Osteoblast (primary cell): ENCODE results near the gene CDKAL1. TPM values are rescaled to one million over a fixed set of nuclear protein-coding genes. Genes with fewer than 3 reads are reported as not detected.

Experiments used
- DNase-seq: peaks from one replicate; pipeline ENCODE4 v3.0.0; 2011; ENCODE audit warnings: low spot score, mixed read lengths; ENCODE audit not compliant: insufficient read length; ENCODE audit errors: missing footprints
- H2AFZ ChIP-seq: 2 replicates; pipeline ENCODE4 v1.6.0; 2011; ENCODE audit warnings: mild to moderate bottlenecking, low read length
- H3K27ac ChIP-seq: 2 replicates; pipeline ENCODE4 v1.5.1; 2011; ENCODE audit warnings: mild to moderate bottlenecking, low read depth, low read length, moderate library complexity
- H3K27me3 ChIP-seq: 2 replicates; pipeline ENCODE4 v1.6.0; 2012; ENCODE audit warnings: mild to moderate bottlenecking, control low read depth, inconsistent platforms, low read length, moderate library complexity; ENCODE audit not compliant: insufficient read depth
- H3K36me3 ChIP-seq: 2 replicates; pipeline ENCODE4 v1.5.1; 2011; ENCODE audit warnings: mild to moderate bottlenecking, low read length, control low read depth, moderate library complexity; ENCODE audit not compliant: insufficient read depth
- H3K4me1 ChIP-seq: 2 replicates; pipeline ENCODE4 v1.5.1; 2011; ENCODE audit warnings: mild to moderate bottlenecking, low read length, control low read depth, moderate library complexity; ENCODE audit not compliant: insufficient read depth
- H3K4me2 ChIP-seq: 2 replicates; pipeline ENCODE4 v1.6.0; 2011; ENCODE audit warnings: mild to moderate bottlenecking, low read length; ENCODE audit not compliant: insufficient read depth
- H3K4me3 ChIP-seq: fragments of 200-600 bp; sonication (generic); 3 replicates; pipeline ENCODE4 v1.5.1; 2012; ENCODE audit warnings: mild to moderate bottlenecking, low read length, inconsistent platforms; ENCODE audit not compliant: insufficient read depth
- H3K79me2 ChIP-seq: 2 replicates; pipeline ENCODE4 v1.6.0; 2012; ENCODE audit warnings: mild to moderate bottlenecking, low read length, control low read depth, inconsistent platforms; ENCODE audit not compliant: insufficient read depth
- H3K9me3 ChIP-seq: 2 replicates; pipeline ENCODE4 v1.5.1; 2011; ENCODE audit warnings: low read depth, low read length, control low read depth
- H4K20me1 ChIP-seq: 2 replicates; pipeline ENCODE4 v1.6.0; 2012; ENCODE audit warnings: mild to moderate bottlenecking, low read length, control low read depth; ENCODE audit not compliant: insufficient read depth
- total RNA-seq: library from RNA; depleted of rRNA; stranded (reverse); fragments of >200 nt; gene quantifications from 2 replicates; pipeline ENCODE4 v1.2.3, GENCODE V29; 2012
- TF ChIP-seq, protein P1 (sequence below): IDR thresholded peaks from 2 replicates; pipeline ENCODE4 v1.5.1; 2011; ENCODE audit warnings: mild to moderate bottlenecking, low read depth, low read length, moderate library complexity; ENCODE audit errors: extremely low read depth

Gene CDKAL1
- total RNA-seq, 1 donor = 18.5 TPM

DNA sequence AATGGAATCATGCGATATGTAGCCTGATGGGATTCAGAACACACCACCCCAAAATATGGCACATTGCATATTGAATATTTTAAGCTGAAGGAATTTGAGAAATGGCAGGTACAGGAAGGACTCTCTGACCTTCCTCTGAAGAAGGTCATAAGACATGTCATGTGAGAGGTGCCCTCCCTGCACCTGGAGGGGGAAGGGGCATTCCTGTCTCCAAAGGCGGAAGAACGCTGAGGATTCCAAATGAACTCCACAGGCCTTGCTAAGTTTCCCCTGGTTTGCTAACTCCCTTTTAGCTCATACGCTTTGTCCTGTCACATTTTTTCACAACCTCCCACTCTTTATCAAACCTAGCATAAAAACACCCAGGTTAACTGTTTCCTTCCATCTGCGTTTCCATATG, 347.8 kb downstream of the CDKAL1 start:
- Histone ChIP-seq H3K79me2 (no peaks in the 10 kb centered on the region), H3K4me2 (no peak overlapping the region), H4K20me1 (no peaks in the 10 kb centered on the region), H2AFZ (no peak overlapping the region), H3K9me3 (no peaks in the 10 kb centered on the region), H3K4me3 (no peak overlapping the region), H3K27me3 (no peaks in the 10 kb centered on the region), H3K4me1 (peaks cover 12% of the 10 kb centered on the region), H3K27ac (no peak overlapping the region), H3K36me3 (no peaks in the 10 kb centered on the region)
- TF ChIP-seq, protein P1, sequence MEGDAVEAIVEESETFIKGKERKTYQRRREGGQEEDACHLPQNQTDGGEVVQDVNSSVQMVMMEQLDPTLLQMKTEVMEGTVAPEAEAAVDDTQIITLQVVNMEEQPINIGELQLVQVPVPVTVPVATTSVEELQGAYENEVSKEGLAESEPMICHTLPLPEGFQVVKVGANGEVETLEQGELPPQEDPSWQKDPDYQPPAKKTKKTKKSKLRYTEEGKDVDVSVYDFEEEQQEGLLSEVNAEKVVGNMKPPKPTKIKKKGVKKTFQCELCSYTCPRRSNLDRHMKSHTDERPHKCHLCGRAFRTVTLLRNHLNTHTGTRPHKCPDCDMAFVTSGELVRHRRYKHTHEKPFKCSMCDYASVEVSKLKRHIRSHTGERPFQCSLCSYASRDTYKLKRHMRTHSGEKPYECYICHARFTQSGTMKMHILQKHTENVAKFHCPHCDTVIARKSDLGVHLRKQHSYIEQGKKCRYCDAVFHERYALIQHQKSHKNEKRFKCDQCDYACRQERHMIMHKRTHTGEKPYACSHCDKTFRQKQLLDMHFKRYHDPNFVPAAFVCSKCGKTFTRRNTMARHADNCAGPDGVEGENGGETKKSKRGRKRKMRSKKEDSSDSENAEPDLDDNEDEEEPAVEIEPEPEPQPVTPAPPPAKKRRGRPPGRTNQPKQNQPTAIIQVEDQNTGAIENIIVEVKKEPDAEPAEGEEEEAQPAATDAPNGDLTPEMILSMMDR = no peak
- no peak for DNase-seq

DNA sequence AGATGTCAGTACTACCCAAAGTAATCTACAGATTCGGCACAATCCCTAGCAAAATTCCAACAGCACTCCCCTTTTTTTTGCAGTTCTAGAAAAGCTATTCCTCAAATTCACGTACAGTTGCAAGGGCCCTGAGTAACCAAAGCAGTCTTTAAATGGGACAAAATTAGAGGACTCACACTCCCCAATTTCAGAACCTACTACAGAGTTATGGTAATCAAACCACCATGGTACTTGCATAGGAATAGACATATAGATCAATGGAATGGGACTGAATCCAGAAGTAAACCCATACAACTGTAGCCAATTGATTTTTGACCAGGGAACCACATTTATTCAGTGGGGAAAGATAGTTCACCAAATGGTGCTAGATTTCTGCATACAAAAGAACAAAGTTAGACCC, 350.8 kb downstream of the CDKAL1 start:
- no peaks in the 10 kb centered on the region for H3K9me3 ChIP-seq
- no peaks in the 10 kb centered on the region for H3K36me3 ChIP-seq
- H3K27ac ChIP-seq = no peak overlapping the region
- H3K79me2 ChIP-seq = no peaks in the 10 kb centered on the region
- H3K27me3 ChIP-seq = no peaks in the 10 kb centered on the region
- TF ChIP-seq, protein P1 = no peak
- no peaks in the 10 kb centered on the region for H3K4me1 ChIP-seq
- H2AFZ ChIP-seq = no peak overlapping the region
- no peak overlapping the region for H3K4me3 ChIP-seq
- H3K4me2 ChIP-seq = no peak overlapping the region
- no peaks in the 10 kb centered on the region for H4K20me1 ChIP-seq
- DNase-seq = no peak

DNA sequence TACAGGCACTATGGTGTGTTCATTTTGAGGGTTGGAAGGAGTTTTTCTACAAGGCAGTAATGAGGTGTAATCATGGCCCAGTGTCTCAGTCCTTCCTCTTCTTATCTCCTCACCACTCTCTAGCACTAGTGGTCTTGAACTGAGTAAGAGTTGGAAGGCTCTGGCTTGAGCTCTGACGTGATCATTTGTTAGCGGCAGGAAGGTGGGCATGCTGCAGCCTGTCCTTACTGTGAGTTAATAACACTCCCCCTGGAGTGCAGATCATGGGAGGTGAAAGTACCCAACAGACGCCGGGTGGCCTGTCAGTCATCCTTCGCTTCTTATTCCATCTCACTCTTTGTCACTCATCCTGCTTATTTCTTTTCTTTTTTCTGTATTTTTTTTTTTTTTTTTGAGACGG, 356.9 kb downstream of the CDKAL1 start:
- TF ChIP-seq, protein P1 = no peak
- Histone ChIP-seq H3K4me1 (no peaks in the 10 kb centered on the region), H3K4me3 (no peak overlapping the region), H3K79me2 (no peaks in the 10 kb centered on the region), H4K20me1 (no peaks in the 10 kb centered on the region), H3K27ac (no peak overlapping the region), H3K9me3 (no peaks in the 10 kb centered on the region), H3K27me3 (no peaks in the 10 kb centered on the region), H3K4me2 (no peak overlapping the region), H2AFZ (no peak overlapping the region), H3K36me3 (no peaks in the 10 kb centered on the region)
- no peak for DNase-seq

DNA sequence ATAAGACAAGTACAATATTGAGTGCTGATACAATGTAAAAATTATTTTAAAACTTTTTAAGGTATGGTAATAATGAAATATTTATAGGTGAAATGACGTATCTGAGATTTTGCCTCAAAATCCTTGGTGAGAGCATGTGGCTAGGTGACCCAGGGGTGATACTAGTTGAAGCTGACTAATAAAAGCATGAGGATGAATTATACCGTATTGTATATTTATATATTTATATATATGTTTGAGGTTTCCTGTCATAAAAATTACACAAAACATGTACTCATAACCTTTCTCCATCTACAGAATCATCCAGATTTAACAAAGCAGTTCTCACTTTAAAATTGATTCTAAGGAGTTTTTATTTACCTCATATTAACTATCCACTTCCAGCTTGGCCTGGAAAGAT, 358.1 kb downstream of the CDKAL1 start:
- H2AFZ ChIP-seq = no peak overlapping the region
- no peak overlapping the region for H3K27ac ChIP-seq
- TF ChIP-seq, protein P1 = no peak
- no peaks in the 10 kb centered on the region for H3K27me3 ChIP-seq
- H3K4me2 ChIP-seq = no peak overlapping the region
- no peaks in the 10 kb centered on the region for H4K20me1 ChIP-seq
- H3K4me3 ChIP-seq = no peak overlapping the region
- no peaks in the 10 kb centered on the region for H3K9me3 ChIP-seq
- no peaks in the 10 kb centered on the region for H3K4me1 ChIP-seq
- no peaks in the 10 kb centered on the region for H3K79me2 ChIP-seq
- no peak for DNase-seq
- no peaks in the 10 kb centered on the region for H3K36me3 ChIP-seq
